Uterus (tissue), 2 donors: ENCODE measurements around the gene PZP.

ENCODE experiments used
- CTCF ChIP-seq, 4 experiments: fragments of 200-600 bp in 2 of 4; fragments of 450-650 bp in 2 of 4; sonication (generic) in 2 of 4; IDR thresholded peaks; one replicate each; pipeline ENCODE4 v1.5.1; 2016 to 2019; ENCODE audit warnings: antibody characterized with exemption in 4 of 4, mild to moderate bottlenecking in 2 of 4, moderate library complexity in 1 of 4
- POLR2A ChIP-seq, 2 donors: fragments of 450-650 bp; IDR thresholded peaks; one replicate each; pipeline ENCODE4 v1.6.1; 2016; ENCODE audit warnings: antibody characterized with exemption in 2 of 2, mild to moderate bottlenecking in 1 of 2, moderate library complexity in 1 of 2

- no peak for TF ChIP-seq CTCF (IDR thresholded peaks at IDR 0.05)
- no peak for TF ChIP-seq POLR2A (IDR thresholded peaks at IDR 0.05)
Measured at GRCh38 chr12:9149372-9149771, 58.8 kb downstream of the PZP start.
